Non-pigmented ciliary epithelial cell (primary cell): ENCODE measurements around the gene DMRTC2.

ENCODE experiments used
- DNase-seq: peaks from one replicate; pipeline ENCODE4 v3.0.0-alpha.2; 2010; ENCODE audit warnings: low read depth

The DMRTC2 gene

DNA sequence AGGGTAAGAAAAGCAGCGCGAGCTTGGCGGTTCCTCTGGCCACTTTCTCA is at the start of gene DMRTC2:
Gene DMRTC2, plus strand, starts transcription at position 42 of the 50 bp plus-strand sequence. CDS start 2,387 bp downstream, outside the sequence.
- no peak for DNase-seq

DNA sequence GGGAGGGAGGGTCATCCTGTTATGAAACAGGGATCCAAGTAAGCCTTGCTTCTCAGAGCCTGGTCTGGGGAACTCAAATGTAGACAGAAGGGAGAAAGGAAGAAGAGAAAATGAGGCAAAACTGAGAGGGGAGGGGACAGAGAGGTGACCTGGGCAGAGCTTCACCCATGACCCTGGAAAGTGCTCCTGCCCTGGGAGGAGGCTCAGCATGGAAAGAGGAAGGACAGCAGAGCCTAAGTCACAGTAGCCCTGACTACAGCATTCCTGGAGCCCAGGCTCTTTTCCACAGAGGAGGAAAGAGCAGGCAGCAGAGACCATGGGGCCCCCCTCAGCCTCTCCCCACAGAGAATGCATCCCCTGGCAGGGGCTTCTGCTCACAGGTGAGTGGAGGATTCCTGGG is 48.5 kb upstream of the DMRTC2 start, which contains the start of gene CEACAM3:
Gene CEACAM3, plus strand, starts transcription at position 226 of the 400 bp plus-strand sequence. Its CDS starts 91 bp downstream, at position 317.
- DNase-seq: no peak

DNA sequence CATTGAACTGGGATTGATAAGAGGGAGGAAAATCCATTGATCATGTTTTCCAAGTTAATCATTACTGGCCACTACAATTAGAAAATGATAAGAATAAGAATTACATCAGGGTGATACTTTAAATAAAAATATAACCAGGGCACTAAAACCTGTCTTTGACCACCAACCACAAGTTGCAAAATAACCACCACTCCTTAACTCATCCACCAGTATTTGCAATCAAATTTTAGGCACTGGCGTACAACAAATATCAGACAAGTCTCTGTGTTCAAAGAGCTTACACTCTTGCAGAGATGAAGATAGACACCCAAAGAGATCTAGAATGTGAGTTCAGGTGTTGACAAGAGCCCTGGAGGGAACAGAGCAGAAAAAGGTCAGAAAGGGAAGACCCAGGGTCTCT is 47.9 kb upstream of the DMRTC2 start:
- no peak for DNase-seq

DNA sequence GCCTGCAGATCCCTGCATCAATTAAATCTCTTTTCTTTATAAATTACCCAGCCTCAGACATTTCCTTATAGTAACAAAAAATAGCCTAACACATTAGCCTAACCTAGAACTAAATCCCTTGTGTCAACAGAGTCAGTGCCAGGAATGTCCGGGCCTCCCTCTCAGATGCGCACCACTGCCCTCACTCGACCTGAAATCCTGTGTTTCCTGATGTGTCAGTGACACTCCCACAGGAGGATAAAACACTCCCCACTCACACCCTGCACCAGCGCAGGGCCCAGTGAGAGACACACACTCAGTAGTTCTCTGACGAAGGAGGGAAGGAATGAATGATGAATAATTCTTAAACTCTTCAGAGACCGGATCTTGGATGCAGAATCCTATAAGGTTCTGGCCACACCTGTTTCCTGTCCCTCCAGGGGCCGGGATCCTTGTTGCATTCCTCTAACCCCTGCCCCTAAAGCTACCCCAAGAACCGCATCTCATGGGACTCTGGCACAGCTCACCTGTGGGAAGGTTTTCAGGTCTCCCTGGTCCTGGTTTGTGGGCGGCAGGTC is 45.3 kb upstream of the DMRTC2 start:
- DNase-seq: no peak

DNA sequence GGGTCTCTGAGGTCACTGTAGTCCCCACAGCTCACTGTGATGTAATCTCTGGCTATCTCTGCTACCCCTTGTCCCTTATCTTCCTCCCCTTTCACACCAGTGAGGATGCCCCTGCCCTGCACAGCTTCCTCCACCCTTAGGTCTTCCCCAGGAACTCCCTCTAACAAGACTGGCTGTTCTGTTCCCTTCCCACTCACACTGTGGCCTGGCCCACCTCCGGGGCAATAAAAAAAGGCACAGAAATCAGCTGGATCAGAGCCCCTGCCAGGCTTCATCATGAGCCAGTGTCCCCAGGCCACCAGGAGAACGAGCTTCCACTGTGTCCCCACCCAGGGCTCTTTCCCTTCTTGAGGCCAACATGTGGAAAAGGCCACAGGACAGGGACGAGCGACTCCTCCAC is 43.8 kb upstream of the DMRTC2 start:
- no peak for DNase-seq

DNA sequence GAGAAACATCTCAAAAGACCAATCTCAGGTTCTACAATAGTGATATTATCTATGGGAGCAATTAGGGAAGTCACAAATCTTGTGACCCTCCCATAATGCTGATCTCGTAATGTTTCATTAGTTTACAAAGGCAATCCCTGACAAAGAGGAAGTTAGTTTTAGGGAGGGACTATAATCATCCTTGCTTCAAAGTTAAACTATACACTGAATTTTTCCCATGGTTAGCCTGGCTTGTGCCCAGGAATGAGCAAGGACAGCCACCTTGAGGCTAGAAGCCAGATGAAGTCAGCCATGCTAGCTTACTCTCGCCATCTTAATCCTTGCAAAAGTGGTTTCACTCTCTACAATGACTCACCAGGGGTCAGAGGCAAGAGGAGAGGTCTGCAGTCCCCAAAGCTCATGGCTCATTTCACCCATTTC is 43.0 kb upstream of the DMRTC2 start:
- no peak for DNase-seq

DNA sequence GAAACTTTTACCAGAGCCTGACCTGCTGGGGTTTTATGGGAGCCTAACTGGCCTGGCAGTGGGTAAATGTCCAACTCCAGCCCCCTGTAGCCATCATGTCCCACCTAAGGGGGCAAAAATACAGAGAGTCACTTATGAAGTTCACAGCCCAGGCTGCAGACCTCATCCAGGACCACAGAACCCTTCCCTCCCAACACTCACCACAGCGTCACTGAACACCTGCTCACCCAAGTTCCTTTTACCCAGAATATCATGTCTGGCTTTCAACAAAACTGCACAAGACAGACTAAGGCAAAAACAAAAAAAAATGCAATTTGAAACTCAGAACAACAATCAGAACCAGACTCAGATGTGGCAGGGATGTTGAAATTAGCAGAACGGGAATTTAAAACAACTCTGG is 42.1 kb upstream of the DMRTC2 start:
- DNase-seq: no peak

DNA sequence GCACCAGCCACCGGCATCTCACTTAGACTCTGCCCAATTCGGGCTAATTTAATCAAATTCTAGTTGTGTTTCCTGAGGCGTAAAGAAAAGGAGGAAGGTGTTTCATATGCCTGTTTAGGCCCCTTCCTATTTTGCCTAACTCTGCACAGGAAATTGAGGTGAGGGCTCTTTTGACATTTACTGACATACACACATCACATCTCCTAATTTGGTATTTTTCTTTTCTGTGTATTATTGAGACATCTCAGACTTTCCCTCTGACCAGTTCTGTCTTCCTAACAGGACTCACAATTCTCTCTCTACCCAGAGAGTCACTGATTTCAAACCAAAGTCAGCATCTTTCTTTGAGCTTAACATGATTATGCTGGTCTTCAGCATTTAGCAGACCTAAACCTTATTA is 40.5 kb upstream of the DMRTC2 start:
- no peak for DNase-seq

DNA sequence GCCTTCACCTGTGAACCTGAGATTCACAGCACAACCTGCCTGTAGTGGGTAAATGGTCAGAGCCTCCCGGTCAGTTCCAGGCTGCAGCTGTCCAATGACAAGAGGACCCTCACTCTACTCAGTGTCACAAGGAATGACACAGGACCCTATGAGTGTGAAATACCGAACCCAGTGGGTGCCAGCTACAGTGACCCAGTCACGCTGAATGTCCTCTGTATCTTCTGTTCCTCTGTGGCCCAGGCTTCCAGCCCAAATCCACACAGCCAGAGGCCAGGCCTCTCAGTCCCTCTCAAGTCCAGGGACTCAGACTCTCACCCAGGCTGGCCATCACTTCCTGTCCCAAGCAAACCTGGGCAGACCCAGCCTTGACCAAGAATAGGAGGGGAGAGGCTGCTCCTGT is 37.7 kb upstream of the DMRTC2 start:
- no peak for DNase-seq

DNA sequence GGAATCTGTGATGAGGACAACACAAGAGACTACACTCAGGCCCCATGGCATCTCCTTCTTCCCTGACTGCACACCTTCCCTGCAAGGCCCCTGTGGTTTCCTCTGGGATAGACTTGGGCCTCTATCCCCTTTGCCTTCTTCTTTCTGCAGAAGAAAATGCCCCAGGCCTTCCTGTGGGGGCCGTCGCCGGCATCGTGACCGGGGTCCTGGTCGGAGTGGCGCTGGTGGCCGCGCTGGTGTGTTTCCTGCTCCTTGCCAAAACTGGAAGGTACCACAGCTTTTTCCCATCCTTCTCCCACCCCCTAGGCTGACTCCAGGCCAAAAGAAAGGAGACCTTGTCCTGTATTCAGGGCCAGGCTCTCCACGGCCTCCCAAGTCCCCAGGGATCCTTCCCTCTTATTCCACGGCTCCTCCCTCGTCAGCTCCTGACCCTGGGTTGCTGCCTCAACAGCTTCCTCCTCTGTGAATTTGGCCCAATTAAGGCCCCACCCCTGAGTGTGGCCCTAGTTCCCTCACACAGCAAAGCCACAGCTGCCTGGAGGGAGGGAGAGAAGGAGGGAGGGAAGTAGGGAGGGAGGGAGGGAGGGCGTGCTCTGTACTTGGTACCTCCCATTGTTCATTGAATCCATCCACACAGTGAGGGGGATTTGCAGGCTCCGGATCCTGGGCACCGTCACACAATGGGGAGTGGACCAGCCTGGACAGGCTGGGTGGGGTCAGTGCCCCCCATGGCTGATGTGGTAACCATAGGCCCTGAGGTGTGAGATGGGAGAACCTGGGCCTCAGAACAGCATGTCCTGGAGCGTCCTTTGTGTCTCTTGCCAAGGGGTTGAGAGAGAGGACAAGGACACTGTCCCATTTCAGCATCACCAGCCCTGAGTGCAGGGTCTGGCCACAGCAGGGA is 35.9 kb upstream of the DMRTC2 start:
- DNase-seq: no peak

DNA sequence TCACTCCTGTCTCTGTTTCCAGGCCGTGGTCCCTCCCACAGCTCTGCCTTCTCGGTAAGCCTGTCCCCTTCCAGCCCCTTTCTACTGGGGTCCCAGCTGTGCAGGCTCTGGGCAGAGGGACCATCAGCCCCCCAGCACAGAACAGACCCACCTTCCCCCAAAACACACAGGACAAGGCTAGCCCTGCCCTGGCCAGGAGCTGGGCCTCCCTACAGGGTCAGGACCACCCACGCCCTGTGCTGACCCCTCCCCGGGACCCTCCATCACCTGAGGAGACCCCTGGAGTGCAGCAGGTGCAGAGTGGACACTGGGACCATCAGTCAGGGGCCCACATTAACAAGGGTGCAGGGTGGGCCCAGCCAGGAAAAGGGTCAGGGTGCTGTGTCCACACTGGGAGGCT is 34.5 kb upstream of the DMRTC2 start:
- DNase-seq: no peak

DNA sequence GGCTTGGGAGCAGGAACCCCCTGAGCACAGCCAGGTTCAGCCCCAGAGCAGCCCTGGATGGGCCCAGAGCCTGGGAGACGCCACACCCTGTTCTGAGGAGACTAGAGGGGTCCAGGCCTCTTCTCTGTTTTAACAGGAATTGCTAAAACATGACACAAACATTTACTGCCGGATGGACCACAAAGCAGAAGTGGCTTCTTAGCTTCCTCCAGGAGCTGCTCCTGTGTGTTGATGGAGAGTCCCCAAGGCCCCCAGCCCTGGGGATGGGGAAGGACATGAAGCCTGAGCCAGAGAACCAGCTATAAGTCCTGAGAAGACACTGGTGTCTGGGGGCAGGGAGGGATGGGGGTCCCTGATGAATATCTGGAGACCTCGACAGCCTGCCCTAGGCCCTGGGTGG is 33.8 kb upstream of the DMRTC2 start:
- no peak for DNase-seq

DNA sequence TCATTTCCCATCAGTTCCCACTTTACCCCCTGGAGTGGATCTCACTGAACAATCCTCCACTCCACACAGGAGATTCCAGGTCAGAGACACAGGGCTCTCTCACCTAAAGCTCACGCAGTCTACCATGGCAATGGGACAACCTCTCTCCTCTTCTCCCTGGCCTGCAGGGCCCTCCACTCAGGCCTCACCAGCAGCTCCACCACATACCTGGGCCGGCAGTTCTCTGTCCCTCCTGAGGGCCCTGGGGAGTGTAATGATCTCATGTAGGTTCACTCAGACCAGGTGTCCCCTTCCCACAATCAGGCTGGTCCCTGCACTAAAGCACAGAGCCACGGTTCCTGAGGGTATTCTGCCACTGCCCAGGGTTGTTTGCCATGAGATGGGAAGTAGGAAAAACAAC is 32.9 kb upstream of the DMRTC2 start:
- no peak for DNase-seq

DNA sequence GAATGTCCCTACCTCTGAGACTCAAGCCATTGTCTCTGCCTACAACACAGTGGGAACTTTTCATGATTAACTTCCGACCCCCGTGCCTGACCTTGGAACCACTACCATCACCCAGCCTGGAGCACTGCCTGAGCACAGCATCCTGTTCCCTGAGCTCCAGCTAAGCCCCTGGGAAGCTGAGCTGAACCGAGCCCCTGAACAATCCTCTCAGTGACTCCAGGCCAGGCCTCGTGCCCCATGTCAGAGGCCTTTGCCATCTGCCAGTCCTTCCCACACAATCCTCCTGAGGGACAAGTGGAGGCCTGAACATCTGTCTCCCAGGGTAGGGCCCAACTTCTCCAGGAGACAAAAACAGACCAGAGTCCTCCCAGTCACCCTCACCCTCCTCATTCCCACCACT is 30.9 kb upstream of the DMRTC2 start:
- DNase-seq: no peak

DNA sequence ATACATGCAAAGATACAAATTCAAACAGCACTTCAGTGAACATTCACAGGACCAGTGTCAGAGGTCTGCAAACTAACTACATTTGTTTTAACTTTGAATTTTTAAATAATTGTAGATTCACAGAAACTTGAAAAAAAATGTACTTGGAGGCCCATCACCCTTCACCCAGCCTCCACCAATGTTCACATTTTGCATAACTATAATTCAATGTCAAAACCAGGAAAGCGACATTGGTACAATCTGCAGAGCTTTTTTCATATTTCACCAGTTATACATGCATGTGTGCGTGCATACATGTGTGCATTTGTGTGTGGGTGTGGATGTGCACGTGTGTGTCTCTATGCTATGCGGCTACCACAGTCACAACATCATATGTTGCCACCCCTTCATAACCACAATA is 29.5 kb upstream of the DMRTC2 start:
- DNase-seq: no peak

DNA sequence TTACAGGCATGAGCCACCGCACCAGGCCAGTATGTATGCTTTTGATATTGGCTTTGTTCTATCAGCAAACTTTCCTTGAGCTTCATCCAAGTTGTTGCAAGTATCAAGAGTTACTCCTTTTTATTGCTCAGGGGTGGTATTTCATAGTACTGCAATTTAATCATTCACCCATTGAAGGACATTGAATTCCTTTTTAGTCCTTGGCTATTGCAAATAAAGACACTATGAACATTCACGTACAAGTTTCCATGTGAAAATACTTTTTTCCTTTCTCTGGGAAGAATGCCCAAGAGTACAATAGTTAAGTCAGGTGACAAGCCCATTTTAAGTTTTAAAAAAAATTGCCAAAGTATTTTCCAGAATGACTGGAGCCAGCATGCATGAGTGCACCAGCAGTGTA is 28.1 kb upstream of the DMRTC2 start:
- no peak for DNase-seq

DNA sequence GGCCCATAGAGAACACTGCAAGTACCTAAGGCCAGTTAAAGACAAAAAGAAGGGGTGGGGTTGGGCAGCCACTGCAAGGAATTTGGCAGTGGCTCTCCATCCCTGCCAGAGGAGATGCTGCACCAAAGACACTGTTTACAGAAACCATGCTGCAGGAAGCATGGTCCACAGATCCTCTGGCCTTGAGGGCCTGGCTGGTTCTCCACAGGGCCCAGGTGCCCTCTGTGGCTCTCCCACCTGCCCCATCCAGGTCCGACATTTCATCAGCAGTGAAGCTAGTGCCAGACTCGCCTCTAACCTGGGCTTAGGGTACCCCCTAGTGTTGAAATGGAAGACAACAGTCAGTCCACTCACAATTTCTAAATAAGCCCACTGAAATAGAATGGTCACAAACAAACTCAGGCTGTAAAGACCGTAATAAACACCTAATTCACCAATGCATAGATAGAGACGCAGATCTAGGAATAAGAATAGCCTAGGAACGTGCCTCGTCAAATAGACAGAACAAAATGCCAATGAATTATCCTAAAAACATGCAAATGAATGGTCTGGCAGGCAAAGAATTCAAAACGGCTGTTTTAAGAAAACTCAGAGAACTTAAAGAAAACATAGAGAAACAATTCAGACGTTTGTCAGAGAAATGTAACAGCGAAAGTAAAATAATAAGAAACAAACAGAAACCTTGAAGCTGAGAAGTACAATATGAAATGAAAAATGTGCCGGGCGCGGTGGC is 23.7 kb upstream of the DMRTC2 start:
- peak; percentile 1 for DNase-seq

DNA sequence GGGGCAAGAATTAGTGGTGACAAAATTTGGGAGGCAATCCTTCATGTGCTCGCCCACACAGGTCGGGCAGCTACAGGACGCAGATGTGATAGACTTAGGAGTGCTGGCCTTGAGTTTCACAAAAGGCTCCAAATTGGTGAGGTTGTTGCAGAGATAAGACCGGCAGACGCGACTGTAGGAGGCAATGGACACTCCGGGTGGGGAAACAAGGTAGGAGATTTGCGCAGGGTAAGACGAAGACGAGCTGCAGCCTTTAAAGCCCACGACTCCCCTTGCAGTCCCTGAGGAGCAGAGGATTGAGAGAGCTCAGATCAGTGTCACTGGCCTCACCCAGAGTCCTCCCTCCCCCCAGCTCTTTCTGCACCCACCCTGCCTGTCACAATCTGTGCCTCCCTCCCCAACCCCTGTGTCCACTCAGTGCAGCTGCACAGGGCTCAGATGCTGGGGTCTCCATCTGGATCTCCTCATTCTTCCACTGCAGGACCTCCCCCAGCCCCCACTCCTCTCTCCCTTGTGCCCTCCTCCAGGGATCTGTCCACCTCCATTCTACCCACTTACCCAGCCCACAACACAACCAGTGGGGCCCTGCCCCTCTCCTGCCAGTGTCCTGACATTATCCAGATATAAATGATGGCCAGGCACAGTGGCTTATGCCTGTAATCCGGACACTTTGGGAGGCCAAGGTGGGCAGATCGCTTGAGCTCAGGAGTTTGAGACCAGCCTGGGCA is 6.7 kb upstream of the DMRTC2 start:
- DNase-seq: no peak

DNA sequence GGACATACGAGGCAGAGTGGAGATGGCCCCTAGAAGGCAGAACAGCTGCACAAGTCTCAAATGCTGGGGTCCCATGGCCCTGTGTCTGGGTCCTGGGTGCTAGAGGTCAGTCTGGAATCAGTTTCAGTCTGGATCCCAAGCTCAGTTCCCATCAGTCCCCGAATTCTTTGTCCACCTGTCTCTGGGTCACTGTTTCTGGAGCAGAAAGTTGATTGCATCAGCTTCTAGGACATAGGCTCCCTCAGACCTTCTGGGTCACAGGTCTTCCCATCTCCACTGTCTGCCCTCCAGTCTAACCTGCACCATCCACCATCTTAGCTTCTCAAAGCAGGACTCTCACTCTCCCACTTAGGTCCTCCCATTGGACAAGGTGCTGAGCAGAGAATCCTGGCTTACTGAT is 5.6 kb upstream of the DMRTC2 start:
- no peak for DNase-seq

DNA sequence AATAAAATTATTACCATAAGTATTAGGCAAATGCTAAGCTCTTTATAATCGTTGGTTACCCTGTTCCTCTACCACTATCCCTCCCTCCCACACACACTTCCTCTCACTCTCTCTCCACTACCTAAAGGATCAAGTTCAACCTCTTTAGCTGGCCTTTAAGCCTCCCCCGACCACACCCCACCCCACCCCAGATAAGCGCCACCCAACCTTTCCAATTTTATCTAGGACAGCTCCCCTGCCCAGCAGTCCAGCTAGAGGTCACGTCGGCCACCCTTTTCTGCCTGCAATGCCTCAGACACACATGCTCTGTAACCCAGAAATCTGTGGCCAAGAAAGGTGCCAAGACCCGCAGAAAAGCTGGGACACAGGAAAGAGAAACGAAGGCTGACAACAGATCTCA is 1.5 kb upstream of the DMRTC2 start:
- DNase-seq: no peak

DNA sequence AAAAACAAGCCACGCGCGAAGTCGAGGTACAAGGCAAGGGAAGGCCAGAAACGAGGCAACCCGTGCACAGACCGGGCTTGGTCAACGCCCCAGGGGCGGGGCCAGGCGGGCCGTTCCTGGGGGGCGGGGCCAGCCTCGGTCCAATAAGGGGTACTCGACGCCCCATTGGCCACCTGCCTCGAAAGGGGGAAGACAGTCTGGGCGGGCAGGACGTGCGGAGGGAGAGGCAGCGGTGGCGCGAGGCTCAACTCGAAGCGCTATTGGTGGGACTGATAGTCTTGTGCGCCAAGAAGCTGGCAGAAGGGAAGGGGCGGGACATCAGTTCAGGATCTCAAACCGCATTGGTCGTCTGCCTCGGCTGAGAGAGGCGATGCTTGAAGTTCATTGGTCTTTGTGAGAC is 241 bp upstream of the DMRTC2 start, which contains the start of gene LYPD4:
Gene LYPD4, minus strand, starts transcription at position 83 of the 400 bp plus-strand sequence. CDS start 5,398 bp downstream, outside the sequence.
- DNase-seq: no peak

DNA sequence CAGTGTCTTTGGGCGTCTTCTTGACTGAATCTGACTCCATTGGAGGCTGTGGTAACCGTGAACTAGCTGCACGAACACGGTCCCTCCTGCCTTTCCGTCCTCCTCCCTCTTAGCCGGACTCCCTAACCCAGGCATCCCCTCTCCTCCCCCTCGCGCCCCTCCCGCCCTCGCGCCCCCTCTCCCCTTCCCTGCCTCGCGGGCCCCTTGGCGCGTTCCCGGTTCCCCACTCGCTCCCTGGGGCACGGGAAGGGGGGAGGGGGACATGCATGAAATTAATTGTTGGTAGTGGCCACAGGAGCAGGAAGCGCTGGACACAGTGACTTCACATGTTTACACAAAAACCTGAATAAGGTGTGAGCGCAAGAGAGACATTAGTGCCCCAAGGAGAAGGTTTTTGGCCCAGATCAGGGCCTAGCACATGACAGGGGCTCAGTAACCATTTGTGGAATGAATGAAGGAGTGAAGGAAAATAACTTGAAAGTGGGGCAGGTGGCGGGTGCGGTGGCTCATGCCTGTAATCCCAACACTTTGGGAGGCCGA is 279 bp downstream of the DMRTC2 start:
- no peak for DNase-seq
